Upper lobe of left lung (tissue), 6 donors: ENCODE data around the gene ZNF740. TPM values are rescaled to one million over a fixed set of nuclear protein-coding genes. Genes with fewer than 3 reads are reported as not detected.

ENCODE experiments used
- ATAC-seq, 2 donors: fragments of 200-7000 bp; cut with Tn5 transposase; one replicate each; pipeline ENCODE4 v1.9.1; 2022; ENCODE audit warnings: mild to moderate bottlenecking in 2 of 2, moderate library complexity in 2 of 2; ENCODE audit not compliant: low FRiP score in 2 of 2
- DNase-seq, 2 donors: peaks; one replicate each; pipeline ENCODE4 v3.0.0-alpha.2; 2019 to 2020
- H3K27ac ChIP-seq, 4 donors: fragments of 200-600 bp; sonication (generic); one replicate each; pipeline ENCODE4 v1.5.1; 2016 to 2019
- H3K27me3 ChIP-seq, 4 donors: fragments of 200-600 bp; sonication (generic); one replicate each; pipeline ENCODE4 v1.5.1; 2017 to 2019
- H3K36me3 ChIP-seq, 4 donors: fragments of 200-600 bp; sonication (generic); one replicate each; pipeline ENCODE4 v1.5.1; 2016 to 2019
- H3K4me1 ChIP-seq, 4 donors: fragments of 200-600 bp; sonication (generic); one replicate each; pipeline ENCODE4 v1.5.1; 2018 to 2019
- H3K4me3 ChIP-seq, 4 donors: fragments of 200-600 bp; sonication (generic); one replicate each; pipeline ENCODE4 v1.5.1; 2017 to 2019; ENCODE audit warnings: mild to moderate bottlenecking in 2 of 4, moderate library complexity in 1 of 4
- H3K9me3 ChIP-seq, 4 donors: fragments of 200-600 bp; sonication (generic); one replicate each; pipeline ENCODE4 v1.5.1; 2018 to 2019
- CTCF ChIP-seq, 6 experiments: fragments of 450-650 bp in 4 of 6; fragments of 200-600 bp in 2 of 6; sonication (generic) in 2 of 6; IDR thresholded peaks; one replicate each; pipeline ENCODE4 v1.5.1; 2016 to 2019; ENCODE audit warnings: antibody characterized with exemption in 6 of 6
- EP300 ChIP-seq, 4 donors: sonication (generic); formaldehyde crosslinking; IDR thresholded peaks; one replicate each; pipeline ENCODE4 v1.5.1; 2017; ENCODE audit warnings: antibody characterized with exemption in 4 of 4, control low read depth in 2 of 4
- POLR2A ChIP-seq, 4 donors: fragments of 450-650 bp; IDR thresholded peaks; one replicate each; pipeline ENCODE4 v1.5.1; 2016 to 2017; ENCODE audit warnings: antibody characterized with exemption in 4 of 4, mild to moderate bottlenecking in 2 of 4
- POLR2AphosphoS5 ChIP-seq, 2 donors: sonication (generic); formaldehyde crosslinking; IDR thresholded peaks; one replicate each; pipeline ENCODE4 v1.5.1; 2017; ENCODE audit warnings: antibody characterized with exemption in 2 of 2
- WGBS, 2 donors: methylation state at CpG; one replicate each; pipeline ENCODE4 v1.1.5; 2017 to 2018; 5-methylcytosine and 5-hydroxymethylcytosine counted together
- total RNA-seq, 6 donors: library from RNA; depleted of rRNA in 4 of 6; stranded (reverse); fragments of >200 nt in 4 of 6; gene quantifications; one replicate each; pipeline versions ENCODE4 v1.1.0 to v1.2.1, GENCODE V29; 2016 to 2021
- donor health status: DM: no; HTN: no; CAD: no; lungs with moderate emphysema.
- donor health status: DM: no; HTN: yes; CAD: no; lungs with severe emphysema.

The ZNF740 gene
- total RNA-seq, 6 donors from 2014 or later = 9.6 to 52.4 (median 24.0) TPM

- 67 to 73% methylated on average over 5 of the region's 5 CpGs for WGBS, 2 donors
- ATAC-seq (no peak), DNase-seq (no peak)
- TF ChIP-seq POLR2A (IDR thresholded peaks at IDR 0.05) (no peak), CTCF (IDR thresholded peaks at IDR 0.05) (no peak), EP300 (IDR thresholded peaks at IDR 0.05) (no peak), POLR2AphosphoS5 (IDR thresholded peaks at IDR 0.05) (no peak)
- Histone ChIP-seq H3K4me1 (peaks cover 50 to 72% (median 63%) of the 10 kb centered on the region in 4 donors), H3K4me3 (peak overlapping the region in 1 of 4 donors; percentile 7), H3K36me3 (peaks cover 0 to 48% (median 45%) of the 10 kb centered on the region in 4 donors), H3K27me3 (no peaks in the 10 kb centered on the region), H3K27ac (peak overlapping the region; percentile 98 to 100 (median 99)), H3K9me3 (no peaks in the 10 kb centered on the region)
Observed at GRCh38 chr12:53214221-53214620, 33.7 kb downstream of the ZNF740 start.

DNA sequence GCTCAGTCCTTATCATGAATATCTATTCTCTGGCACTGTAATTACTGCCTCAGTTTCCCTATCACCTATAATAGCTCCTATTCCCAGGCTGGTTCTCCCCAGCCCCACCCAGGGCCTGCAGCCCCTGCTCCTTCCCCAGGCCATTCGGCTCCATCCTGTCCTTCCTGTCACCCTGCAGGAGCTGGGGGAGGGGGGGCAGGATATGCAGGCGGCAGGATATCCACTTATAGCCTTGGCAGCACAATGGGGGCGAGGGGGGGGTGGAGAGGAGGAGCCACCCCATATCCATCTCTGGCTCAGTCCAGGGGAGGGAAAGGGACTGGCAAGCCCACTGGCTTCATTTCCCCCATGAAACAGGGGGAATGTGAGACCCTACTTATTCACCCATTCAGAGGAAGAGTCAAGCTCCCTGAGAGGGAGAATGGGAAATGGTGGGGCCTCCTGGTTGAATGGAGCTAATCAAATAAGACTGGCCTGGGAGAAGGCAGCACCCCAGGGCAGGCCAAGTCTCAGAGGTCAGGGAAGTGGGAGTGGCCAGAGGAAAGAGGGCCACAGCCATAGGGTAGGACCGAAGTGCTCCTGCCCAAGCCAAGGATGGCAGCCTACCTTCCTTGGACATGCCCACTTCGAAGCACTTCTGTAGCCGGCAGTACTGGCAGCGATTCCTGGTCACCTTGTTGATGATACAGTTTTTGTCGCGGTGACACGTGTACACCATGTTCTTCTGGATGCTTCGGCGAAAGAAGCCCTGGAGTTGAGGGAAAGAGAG is 34.3 kb downstream of the ZNF740 start:
- H3K9me3 ChIP-seq = no peaks in the 10 kb centered on the region
- H3K4me1 ChIP-seq = peaks cover 54 to 70% (median 64%) of the 10 kb centered on the region in 4 donors
- peak in 1 of 2 donors; percentile 54 for TF ChIP-seq POLR2AphosphoS5 (IDR thresholded peaks at IDR 0.05)
- peak in 1 of 4 donors; percentile 22 for TF ChIP-seq EP300 (IDR thresholded peaks at IDR 0.05)
- TF ChIP-seq POLR2A (IDR thresholded peaks at IDR 0.05) = no peak
- no peaks in the 10 kb centered on the region for H3K27me3 ChIP-seq
- peak overlapping the region in 1 of 4 donors; percentile 7 for H3K4me3 ChIP-seq
- 61 to 62% methylated on average over 12 of the region's 12 CpGs for WGBS, 2 donors
- no peak for ATAC-seq
- DNase-seq = peak in 1 of 2 donors; percentile 49
- H3K27ac ChIP-seq = peak overlapping the region; percentile 98 to 100 (median 99)
- H3K36me3 ChIP-seq = peaks cover 0 to 48% (median 45%) of the 10 kb centered on the region in 4 donors

- H3K36me3 ChIP-seq = peaks cover 0 to 45% (median 42%) of the 10 kb centered on the region in 4 donors
- ATAC-seq = no peak
- H3K27me3 ChIP-seq = no peaks in the 10 kb centered on the region
- DNase-seq = no peak
- TF ChIP-seq POLR2AphosphoS5 (IDR thresholded peaks at IDR 0.05) (no peak), POLR2A (IDR thresholded peaks at IDR 0.05) (no peak), EP300 (IDR thresholded peaks at IDR 0.05) (no peak), CTCF (IDR thresholded peaks at IDR 0.05) (no peak)
- no peak overlapping the region for H3K4me3 ChIP-seq
- no peaks in the 10 kb centered on the region for H3K9me3 ChIP-seq
- 83 to 90% methylated on average over 8 of the region's 8 CpGs for WGBS, 2 donors
- H3K27ac ChIP-seq = peak overlapping the region; percentile 98 to 100 (median 99)
- peaks cover 54 to 76% (median 64%) of the 10 kb centered on the region in 4 donors for H3K4me1 ChIP-seq
Observed at GRCh38 chr12:53215497-53215896, 35.0 kb downstream of the ZNF740 start.

- peak overlapping the region in 2 of 4 donors; percentile 77 to 83 for H3K4me3 ChIP-seq
- no peaks in the 10 kb centered on the region for H3K27me3 ChIP-seq
- no peak for ATAC-seq
- DNase-seq = peak; percentile 63 to 71
- 36 to 40% methylated on average over 11 to 19 of the region's 19 CpGs for WGBS, 2 donors
- TF ChIP-seq CTCF (IDR thresholded peaks at IDR 0.05) = no peak
- peak; percentile 58 to 59 for TF ChIP-seq POLR2AphosphoS5 (IDR thresholded peaks at IDR 0.05)
- peak in 1 of 4 donors; percentile 58 for TF ChIP-seq EP300 (IDR thresholded peaks at IDR 0.05)
- TF ChIP-seq POLR2A (IDR thresholded peaks at IDR 0.05) = no peak
- no peaks in the 10 kb centered on the region for H3K9me3 ChIP-seq
- H3K36me3 ChIP-seq = peaks cover 0 to 30% (median 26%) of the 10 kb centered on the region in 4 donors
- peaks cover 62 to 92% (median 69%) of the 10 kb centered on the region in 4 donors for H3K4me1 ChIP-seq
- H3K27ac ChIP-seq = peak overlapping the region; percentile 98 to 100 (median 99)
Observed at GRCh38 chr12:53217051-53217930, 36.8 kb downstream of the ZNF740 start.

DNA sequence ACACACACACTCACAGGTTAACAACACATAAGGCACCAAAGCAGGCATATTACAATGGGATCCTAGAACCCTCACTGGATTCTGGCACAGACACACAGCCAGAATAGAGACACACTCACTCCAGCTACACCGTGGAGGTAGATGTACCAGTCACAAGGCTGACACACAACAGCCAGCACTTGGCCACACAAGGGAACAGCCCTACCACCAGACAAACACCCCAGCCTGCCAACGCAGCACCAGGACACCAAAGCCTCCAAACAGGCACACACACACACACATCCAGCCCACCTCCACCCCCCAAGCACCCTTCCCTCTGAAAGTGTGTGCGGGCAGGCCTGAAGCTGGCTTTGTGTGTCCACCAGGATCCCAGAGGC is 37.4 kb downstream of the ZNF740 start:
- Histone ChIP-seq H3K27me3 (no peaks in the 10 kb centered on the region), H3K9me3 (no peaks in the 10 kb centered on the region), H3K27ac (peak overlapping the region; percentile 98 to 100 (median 99)), H3K4me3 (peak overlapping the region in 2 of 4 donors; percentile 77 to 83), H3K36me3 (peaks cover 0 to 27% (median 21%) of the 10 kb centered on the region in 4 donors), H3K4me1 (peaks cover 69 to 99% (median 74%) of the 10 kb centered on the region in 4 donors)
- DNase-seq (no peak), ATAC-seq (no peak)
- 40 to 54% methylated on average over 3 of the region's 3 CpGs for WGBS, 2 donors
- no peak for TF ChIP-seq EP300 (IDR thresholded peaks at IDR 0.05)
- no peak for TF ChIP-seq POLR2AphosphoS5 (IDR thresholded peaks at IDR 0.05)
- no peak for TF ChIP-seq CTCF (IDR thresholded peaks at IDR 0.05)
- TF ChIP-seq POLR2A (IDR thresholded peaks at IDR 0.05) = no peak
